Liver (tissue), 9 donors: ENCODE results near the gene TEKT2. TPM values are rescaled to one million over a fixed set of nuclear protein-coding genes. Genes with fewer than 3 reads are reported as not detected.

Experiments used
- DNase-seq: peaks from one replicate; pipeline ENCODE4 v3.0.0-alpha.2; 2017; ENCODE audit warnings: low spot score
- H3K27ac ChIP-seq, 2 donors: one replicate each; pipeline ENCODE4 v1.7.0; 2013; ENCODE audit warnings: inconsistent platforms in 2 of 2, low read length in 2 of 2, control low read depth in 1 of 2, low read depth in 1 of 2, mild to moderate bottlenecking in 1 of 2
- H3K27me3 ChIP-seq, 4 donors: one replicate each; pipeline versions ENCODE4 v1.6.1 to v1.7.0; 2013; ENCODE audit warnings: low read length in 3 of 4, inconsistent platforms in 1 of 4, mild to moderate bottlenecking in 1 of 4, moderate library complexity in 1 of 4; ENCODE audit not compliant: control insufficient read depth in 4 of 4, insufficient read depth in 4 of 4
- H3K36me3 ChIP-seq, 4 donors: one replicate each; pipeline versions ENCODE4 v1.6.1 to v1.7.0; 2013; ENCODE audit warnings: low read length in 3 of 4, mild to moderate bottlenecking in 3 of 4, low read depth in 1 of 4, moderate library complexity in 1 of 4; ENCODE audit not compliant: control insufficient read depth in 4 of 4, insufficient read depth in 3 of 4
- H3K4me1 ChIP-seq, 4 donors: one replicate each; pipeline versions ENCODE4 v1.6.1 to v1.7.0; 2013; ENCODE audit warnings: low read length in 3 of 4, mild to moderate bottlenecking in 3 of 4, moderate library complexity in 1 of 4; ENCODE audit not compliant: control insufficient read depth in 4 of 4, insufficient read depth in 4 of 4
- H3K4me3 ChIP-seq, 3 donors: one replicate each; pipeline versions ENCODE4 v1.6.1 to v1.7.0; 2013; ENCODE audit warnings: low read length in 3 of 3, control low read depth in 1 of 3, low read depth in 1 of 3, mild to moderate bottlenecking in 1 of 3
- H3K9ac ChIP-seq, 2 donors: one replicate each; pipeline ENCODE4 v1.7.0; 2013; ENCODE audit warnings: low read length in 2 of 2, mild to moderate bottlenecking in 2 of 2, moderate library complexity in 2 of 2, control low read depth in 1 of 2, low read depth in 1 of 2
- H3K9me3 ChIP-seq, 4 donors: one replicate each; pipeline versions ENCODE4 v1.6.1 to v1.7.0; 2013; ENCODE audit warnings: low read length in 3 of 4; ENCODE audit not compliant: control insufficient read depth in 4 of 4
- ATF3 ChIP-seq: IDR thresholded peaks from 2 replicates; pipeline ENCODE4 v1.6.1; 2016; ENCODE audit warnings: antibody characterized with exemption
- CTCF ChIP-seq: fragments of 150-350 bp; IDR thresholded peaks from 2 replicates; pipeline ENCODE4 v1.5.1; 2017; ENCODE audit warnings: improper control_type of control experiment, low read depth, low read length; ENCODE audit not compliant: missing input control
- FOXA1 ChIP-seq: IDR thresholded peaks from 2 replicates; pipeline ENCODE4 v1.6.1; 2016; ENCODE audit warnings: antibody characterized with exemption
- GABPA ChIP-seq, 2 donors: IDR thresholded peaks in 1 of 2; conservative IDR thresholded peaks in 1 of 2; 2 replicates each; pipeline ENCODE4 v1.6.1; 2016; ENCODE audit warnings: antibody characterized with exemption in 2 of 2, mild to moderate bottlenecking in 1 of 2, moderate library complexity in 1 of 2
- HNF4A ChIP-seq, 2 donors: conservative IDR thresholded peaks; 2 replicates each; pipeline ENCODE4 v1.6.1; 2016; ENCODE audit warnings: antibody characterized with exemption in 2 of 2, mild to moderate bottlenecking in 2 of 2
- HNF4G ChIP-seq: IDR thresholded peaks from 2 replicates; pipeline ENCODE4 v1.6.1; 2016; ENCODE audit warnings: antibody characterized with exemption
- MAX ChIP-seq: IDR thresholded peaks from 2 replicates; pipeline ENCODE4 v1.6.1; 2016; ENCODE audit warnings: antibody characterized with exemption
- RAD21 ChIP-seq, 2 donors: IDR thresholded peaks; 2 replicates each; pipeline ENCODE4 v1.6.1; 2016; ENCODE audit warnings: antibody characterized with exemption in 2 of 2, mild to moderate bottlenecking in 2 of 2
- REST ChIP-seq: IDR thresholded peaks from 2 replicates; pipeline ENCODE4 v1.6.1; 2016; ENCODE audit warnings: antibody characterized with exemption, mild to moderate bottlenecking
- SP1 ChIP-seq: IDR thresholded peaks from 2 replicates; pipeline ENCODE4 v1.6.1; 2018; ENCODE audit warnings: antibody characterized with exemption, mild to moderate bottlenecking
- TAF1 ChIP-seq: conservative IDR thresholded peaks from 2 replicates; pipeline ENCODE4 v1.6.1; 2016; ENCODE audit warnings: antibody characterized with exemption, mild to moderate bottlenecking
- YY1 ChIP-seq: IDR thresholded peaks from 2 replicates; pipeline ENCODE4 v1.6.1; 2016; ENCODE audit warnings: antibody characterized with exemption, mild to moderate bottlenecking
- ZBTB33 ChIP-seq: IDR thresholded peaks from 2 replicates; pipeline ENCODE4 v1.6.1; 2016; ENCODE audit warnings: antibody characterized with exemption
- WGBS: extraction: QIAGEN DNeasy Blood & Tissue Kit; methylation state at CpG from one replicate; pipeline ENCODE4 v1.1.7; 2013; 5-methylcytosine and 5-hydroxymethylcytosine counted together
- polyA plus RNA-seq, 2 donors: library from polyadenylated mRNA; stranded (reverse) in 1 of 2; unstranded in 1 of 2; fragments of 200-250 nt in 1 of 2; fragments of >200 nt in 1 of 2; fragmentation: Nextera tagmentation in 1 of 2; extraction: Ambion mirVana in 1 of 2; gene quantifications; one replicate each; pipeline versions ENCODE4 v1.2.1 to v1.2.3, GENCODE V29; 2013 to 2015
- total RNA-seq, 2 donors: library from RNA; depleted of rRNA; stranded (reverse); fragments of >200 nt; gene quantifications; one replicate each; pipeline ENCODE4 v1.2.3, GENCODE V29; 2014
- donor health status: healthy.
- donor health status: healthy.
- donor health status: healthy.
- donor health status: healthy.
- donor health status: healthy.

Gene TEKT2
- total and polyA plus RNA-seq, 4 donors: 0.14 to 0.17 TPM; not detected in 2

GRCh38 chr1:36136535-36136934 lies 52.6 kb downstream of the TEKT2 start:
- Histone ChIP-seq H3K4me1 (no peaks in the 10 kb centered on the region), H3K4me3 (no peak overlapping the region), H3K9ac (no peak overlapping the region), H3K27ac (no peak overlapping the region), H3K9me3 (no peaks in the 10 kb centered on the region), H3K36me3 (peaks cover 4 to 33% (median 25%) of the 10 kb centered on the region in 4 donors), H3K27me3 (no peaks in the 10 kb centered on the region)
- WGBS: 74% methylated on average over 1 of the region's 1 CpG
- no peak for TF ChIP-seq ATF3
- no peak for TF ChIP-seq TAF1
- TF ChIP-seq REST: no peak
- TF ChIP-seq SP1: no peak
- TF ChIP-seq HNF4A (conservative IDR thresholded peaks at IDR 0.05): no peak
- TF ChIP-seq RAD21 (IDR thresholded peaks at IDR 0.05): no peak
- no peak for TF ChIP-seq GABPA (IDR thresholded peaks at IDR 0.05 in 1 of 2, conservative IDR thresholded peaks at IDR 0.05 in 1 of 2)
- no peak for TF ChIP-seq HNF4G
- no peak for TF ChIP-seq CTCF
- no peak for TF ChIP-seq FOXA1
- TF ChIP-seq YY1: no peak
- TF ChIP-seq ZBTB33: no peak
- no peak for DNase-seq

GRCh38 chr1:36137226-36137625 lies 53.3 kb downstream of the TEKT2 start:
- no peaks in the 10 kb centered on the region for H3K27me3 ChIP-seq
- TF ChIP-seq CTCF (no peak), ZBTB33 (no peak), MAX (no peak), HNF4G (no peak), SP1 (no peak)

More at GRCh38 chr1:36137226-36137625, 53.3 kb downstream of the TEKT2 start:
- Histone ChIP-seq H3K9me3 (no peaks in the 10 kb centered on the region), H3K4me3 (no peak overlapping the region), H3K36me3 (peaks cover 4 to 33% (median 25%) of the 10 kb centered on the region in 4 donors), H3K4me1 (no peaks in the 10 kb centered on the region), H3K9ac (no peak overlapping the region), H3K27ac (no peak overlapping the region)
- no peak for DNase-seq
- WGBS: 74% methylated on average over 5 of the region's 5 CpGs
